Bronchial epithelial cell (primary cell): ENCODE results near the gene PDGFA. TPM values are rescaled to one million over a fixed set of nuclear protein-coding genes. Genes with fewer than 3 reads are reported as not detected.
A peak's percentile ranks its signal among the peaks of the same experiment; 100 is the strongest.

Source experiments
- DNase-seq: peaks from one replicate; pipeline ENCODE4 v3.0.0-alpha.2; 2010; ENCODE audit warnings: low read depth
- FAIRE-seq: peaks from 2 replicates; lab custom pipeline; 2011; peaks lifted over from hg19 to GRCh38; lab: Jason Lieb, UNC
- H3K27me3 ChIP-seq: 2 replicates; pipeline ENCODE4 v1.5.1; 2011; ENCODE audit warnings: low read length; ENCODE audit not compliant: control insufficient read depth, insufficient read depth
- H3K36me3 ChIP-seq: 2 replicates; pipeline ENCODE4 v1.5.1; 2011; ENCODE audit warnings: low read length; ENCODE audit not compliant: control insufficient read depth, insufficient read depth
- H3K4me3 ChIP-seq: 2 replicates; pipeline ENCODE4 v1.5.1; 2011; ENCODE audit warnings: mild to moderate bottlenecking, low read depth, low read length, control low read depth
- CTCF ChIP-seq: IDR thresholded peaks from 2 replicates; pipeline ENCODE4 v1.5.1; 2011; ENCODE audit warnings: mild to moderate bottlenecking, moderate library complexity, low read length, control low read depth, inconsistent platforms; ENCODE audit not compliant: insufficient read depth, severe bottlenecking
- total RNA-seq: library from RNA; depleted of rRNA; stranded (reverse); fragments of >200 nt; gene quantifications from 2 replicates; pipeline ENCODE4 v1.2.1, GENCODE V29; 2014

Gene PDGFA
- total RNA-seq, 1 donor from 2014 or later = 64.8 TPM

GRCh38 chr7:533266-533665 is 13.6 kb upstream of the PDGFA start:
- TF ChIP-seq CTCF = no peak
- H3K27me3 ChIP-seq = peaks cover 2% of the 10 kb centered on the region
- FAIRE-seq = no peak

GRCh38 chr7:532379-533143 is 12.9 kb upstream of the PDGFA start:
- FAIRE-seq (peak; percentile 83), DNase-seq (no peak)
- no peak for TF ChIP-seq CTCF
- Histone ChIP-seq H3K36me3 (no peaks in the 10 kb centered on the region), H3K27me3 (peaks cover 2% of the 10 kb centered on the region), H3K4me3 (no peak overlapping the region)

More at GRCh38 chr7:533266-533665, 13.6 kb upstream of the PDGFA start:
- Histone ChIP-seq H3K36me3 (no peaks in the 10 kb centered on the region), H3K4me3 (no peak overlapping the region)
- no peak for DNase-seq

GRCh38 chr7:531777-532176 is 12.1 kb upstream of the PDGFA start:
- Histone ChIP-seq H3K4me3 (no peak overlapping the region), H3K36me3 (no peaks in the 10 kb centered on the region), H3K27me3 (peaks cover 2% of the 10 kb centered on the region)
- FAIRE-seq (no peak), DNase-seq (no peak)
- TF ChIP-seq CTCF = no peak

- DNase-seq (no peak), FAIRE-seq (no peak)
- Histone ChIP-seq H3K36me3 (no peaks in the 10 kb centered on the region), H3K4me3 (no peak overlapping the region), H3K27me3 (peaks cover 2% of the 10 kb centered on the region)
- TF ChIP-seq CTCF = no peak
These were observed 8.8 kb upstream of the PDGFA start for GRCh38 chr7:528451-528850.

GRCh38 chr7:527723-528122 is 8.1 kb upstream of the PDGFA start:
- DNase-seq (no peak), FAIRE-seq (no peak)
- no peak for TF ChIP-seq CTCF
- Histone ChIP-seq H3K36me3 (no peaks in the 10 kb centered on the region), H3K27me3 (peaks cover 2% of the 10 kb centered on the region), H3K4me3 (no peak overlapping the region)
